ENCODE data around the gene PTPRE.

DNA sequence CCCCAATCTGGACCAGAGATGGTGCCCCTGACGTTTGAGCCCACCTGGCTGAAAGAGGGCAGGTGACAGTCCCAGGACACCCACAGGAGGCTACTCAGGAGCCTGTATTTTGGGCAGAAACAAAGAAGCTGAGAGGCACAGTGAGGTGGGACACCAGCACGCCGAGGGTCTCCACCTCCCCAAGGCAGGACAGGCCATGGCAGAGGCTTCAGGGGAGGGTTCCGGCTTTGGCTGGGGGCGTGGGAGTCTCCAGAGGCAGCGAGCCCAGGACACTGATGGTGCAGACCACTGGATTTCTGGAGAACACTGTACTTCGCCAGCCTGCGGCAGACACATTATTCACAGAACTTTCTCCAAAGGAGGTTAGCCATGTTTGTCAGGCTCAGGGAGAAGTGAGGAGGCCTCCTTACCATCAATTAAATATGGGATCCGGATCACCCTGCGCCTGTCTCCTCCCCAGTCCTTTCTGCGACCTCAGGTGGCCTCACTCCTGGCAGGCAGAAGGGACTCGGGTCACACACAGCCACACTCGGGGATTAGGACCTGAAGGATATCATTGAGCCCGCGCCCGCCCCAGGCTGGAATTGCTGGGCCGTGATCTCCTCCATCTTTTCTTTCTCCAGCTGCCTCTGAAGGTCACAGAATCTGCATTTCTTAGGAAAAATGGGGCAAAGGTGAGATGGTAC is 121.1 kb downstream of the PTPRE start:
- TF ChIP-seq NFYB (CRISPR knock-in tag; conservative IDR thresholded peaks at IDR 0.05; ENCODE audit: low read depth) (no peak), GABPB1 (CRISPR knock-in tag; IDR thresholded peaks at IDR 0.05) (no peak)
